Fibroblast of lung (primary cell): ENCODE data around the gene PLCG1. TPM values are rescaled to one million over a fixed set of nuclear protein-coding genes. Genes with fewer than 3 reads are reported as not detected.

Experiments
- DNase-seq, 2 donors: peaks; one replicate each; pipeline versions ENCODE4 v3.0.0 to v3.0.0-alpha.2; 2010; ENCODE audit warnings: low read depth in 2 of 2
- H2AFZ ChIP-seq: 2 replicates; pipeline ENCODE4 v1.5.1; 2012; ENCODE audit warnings: low read length, control low read depth, inconsistent platforms
- H3K27ac ChIP-seq: 2 replicates; pipeline ENCODE4 v1.5.1; 2011; ENCODE audit warnings: low read length, control low read depth; ENCODE audit not compliant: insufficient read depth
- H3K27me3 ChIP-seq: 2 replicates; pipeline ENCODE4 v1.5.1; 2011; ENCODE audit warnings: mild to moderate bottlenecking, low read length; ENCODE audit not compliant: control insufficient read depth, insufficient read depth
- H3K36me3 ChIP-seq: 2 replicates; pipeline ENCODE4 v1.5.1; 2011; ENCODE audit warnings: low read length; ENCODE audit not compliant: control insufficient read depth, insufficient read depth
- H3K4me1 ChIP-seq: 2 replicates; pipeline ENCODE4 v1.5.1; 2011; ENCODE audit warnings: low read length; ENCODE audit not compliant: control insufficient read depth, insufficient read depth; ENCODE audit errors: extremely low read depth
- H3K4me2 ChIP-seq: 2 replicates; pipeline ENCODE4 v1.5.1; 2011; ENCODE audit warnings: low read length, control low read depth; ENCODE audit not compliant: insufficient read depth; ENCODE audit errors: extremely low read depth
- H3K4me3 ChIP-seq, 4 experiments: fragments of 200-600 bp in 1 of 4; sonication (generic) in 1 of 4; replicated peaks in 1 of 4; 2 replicates each; pipeline ENCODE4 v1.5.1; 2011 to 2016; ENCODE audit warnings: low read length in 4 of 4, low read depth in 3 of 4, mild to moderate bottlenecking in 3 of 4, control low read depth in 2 of 4, inconsistent platforms in 1 of 4, mixed read lengths in 1 of 4; ENCODE audit not compliant: insufficient read depth in 1 of 4; ENCODE audit errors: control extremely low read depth in 1 of 4
- H3K79me2 ChIP-seq: 2 replicates; pipeline ENCODE4 v1.5.1; 2012; ENCODE audit warnings: mild to moderate bottlenecking, low read length, inconsistent platforms; ENCODE audit not compliant: control insufficient read depth, insufficient read depth
- H3K9ac ChIP-seq: 2 replicates; pipeline ENCODE4 v1.5.1; 2011; ENCODE audit warnings: mild to moderate bottlenecking, low read length, control low read depth; ENCODE audit not compliant: insufficient read depth
- H3K9me3 ChIP-seq: 2 replicates; pipeline ENCODE4 v1.5.1; 2012; ENCODE audit warnings: low read depth, low read length; ENCODE audit not compliant: control insufficient read depth, insufficient read depth
- H4K20me1 ChIP-seq: 2 replicates; pipeline ENCODE4 v1.5.1; 2011; ENCODE audit warnings: low read length; ENCODE audit not compliant: control insufficient read depth, insufficient read depth; ENCODE audit errors: extremely low read depth
- EZH2 ChIP-seq: IDR thresholded peaks from 2 replicates; pipeline ENCODE4 v1.5.1; 2012; ENCODE audit warnings: low read length, control low read depth, mild to moderate bottlenecking; ENCODE audit errors: missing control alignments
- polyA plus RNA-seq, 2 donors: library from polyadenylated mRNA; depleted of rRNA in 1 of 2; stranded (reverse) in 1 of 2; unstranded in 1 of 2; fragments of >200 nt; gene quantifications; 2 replicates each; pipeline ENCODE4 v1.2.1, GENCODE V29; 2011 to 2012; ENCODE audit warnings: missing spikeins in 1 of 2
- total RNA-seq: library from RNA; depleted of rRNA; stranded (reverse); fragments of >200 nt; gene quantifications from 2 replicates; pipeline ENCODE4 v1.2.1, GENCODE V29; 2014
- TF ChIP-seq, protein P1 (sequence below), 2 donors: IDR thresholded peaks in 1 of 2; conservative IDR thresholded peaks in 1 of 2; 1 replicate in 1 of 2; 2 replicates in 1 of 2; pipeline ENCODE4 v1.5.1; 2011 to 2012; ENCODE audit warnings: low read length in 2 of 2, control low read depth in 1 of 2, inconsistent platforms in 1 of 2, low read depth in 1 of 2, mild to moderate bottlenecking in 1 of 2

The PLCG1 gene
- total and polyA plus RNA-seq, 2 donors (not counting 1 experiment from before 2014, with no cell fraction given) = 24.5 to 86.2 TPM

DNA sequence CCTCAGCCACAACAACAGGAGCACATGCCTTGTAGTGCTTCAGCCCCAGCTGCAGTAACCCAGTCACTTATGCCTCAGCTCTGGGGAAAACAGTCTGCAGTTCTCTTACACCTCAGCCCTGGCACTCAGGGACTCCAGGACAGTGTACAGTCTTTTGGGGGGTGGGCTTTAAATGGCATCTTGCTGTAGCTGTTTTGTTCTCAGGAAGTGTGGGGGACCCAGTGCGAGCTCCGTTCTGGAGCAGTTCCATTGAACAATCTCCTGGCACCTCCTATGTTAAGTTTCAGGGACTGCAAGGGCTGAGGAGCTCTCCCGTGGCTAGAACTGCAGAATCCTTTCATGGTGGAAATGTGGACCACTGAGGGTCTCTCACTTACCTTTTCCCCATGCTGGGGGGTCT, 55.2 kb downstream of the PLCG1 start:
- no peak overlapping the region for H3K4me3 ChIP-seq
- H3K36me3 ChIP-seq = no peaks in the 10 kb centered on the region
- H4K20me1 ChIP-seq = no peaks in the 10 kb centered on the region
- H3K27me3 ChIP-seq = no peaks in the 10 kb centered on the region
- no peak overlapping the region for H2AFZ ChIP-seq
- no peak overlapping the region for H3K27ac ChIP-seq
- H3K9me3 ChIP-seq = no peaks in the 10 kb centered on the region
- TF ChIP-seq, protein P1, sequence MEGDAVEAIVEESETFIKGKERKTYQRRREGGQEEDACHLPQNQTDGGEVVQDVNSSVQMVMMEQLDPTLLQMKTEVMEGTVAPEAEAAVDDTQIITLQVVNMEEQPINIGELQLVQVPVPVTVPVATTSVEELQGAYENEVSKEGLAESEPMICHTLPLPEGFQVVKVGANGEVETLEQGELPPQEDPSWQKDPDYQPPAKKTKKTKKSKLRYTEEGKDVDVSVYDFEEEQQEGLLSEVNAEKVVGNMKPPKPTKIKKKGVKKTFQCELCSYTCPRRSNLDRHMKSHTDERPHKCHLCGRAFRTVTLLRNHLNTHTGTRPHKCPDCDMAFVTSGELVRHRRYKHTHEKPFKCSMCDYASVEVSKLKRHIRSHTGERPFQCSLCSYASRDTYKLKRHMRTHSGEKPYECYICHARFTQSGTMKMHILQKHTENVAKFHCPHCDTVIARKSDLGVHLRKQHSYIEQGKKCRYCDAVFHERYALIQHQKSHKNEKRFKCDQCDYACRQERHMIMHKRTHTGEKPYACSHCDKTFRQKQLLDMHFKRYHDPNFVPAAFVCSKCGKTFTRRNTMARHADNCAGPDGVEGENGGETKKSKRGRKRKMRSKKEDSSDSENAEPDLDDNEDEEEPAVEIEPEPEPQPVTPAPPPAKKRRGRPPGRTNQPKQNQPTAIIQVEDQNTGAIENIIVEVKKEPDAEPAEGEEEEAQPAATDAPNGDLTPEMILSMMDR (conservative IDR thresholded peaks at IDR 0.05 in 1 of 2, IDR thresholded peaks at IDR 0.05 in 1 of 2; ENCODE audit: low read depth in 1 of 2, low read length in 2 of 2) = no peak
- TF ChIP-seq EZH2 = no peak
- no peaks in the 10 kb centered on the region for H3K79me2 ChIP-seq
- DNase-seq = no peak
- no peaks in the 10 kb centered on the region for H3K4me1 ChIP-seq
- H3K9ac ChIP-seq = no peak overlapping the region
- no peak overlapping the region for H3K4me2 ChIP-seq

GRCh38 chr20:41196653-41197225, 59.4 kb downstream of the PLCG1 start:
- Histone ChIP-seq H2AFZ (no peak overlapping the region), H3K4me3 (no peak overlapping the region), H3K27me3 (no peaks in the 10 kb centered on the region), H3K27ac (no peak overlapping the region), H3K9ac (no peak overlapping the region), H3K36me3 (no peaks in the 10 kb centered on the region), H3K79me2 (no peaks in the 10 kb centered on the region), H3K4me2 (no peak overlapping the region), H3K4me1 (no peaks in the 10 kb centered on the region), H4K20me1 (no peaks in the 10 kb centered on the region), H3K9me3 (no peaks in the 10 kb centered on the region)
- TF ChIP-seq, protein P1 (conservative IDR thresholded peaks at IDR 0.05 in 1 of 2, IDR thresholded peaks at IDR 0.05 in 1 of 2; ENCODE audit: low read depth in 1 of 2, low read length in 2 of 2) = no peak
- no peak for TF ChIP-seq EZH2
- DNase-seq = no peak

DNA sequence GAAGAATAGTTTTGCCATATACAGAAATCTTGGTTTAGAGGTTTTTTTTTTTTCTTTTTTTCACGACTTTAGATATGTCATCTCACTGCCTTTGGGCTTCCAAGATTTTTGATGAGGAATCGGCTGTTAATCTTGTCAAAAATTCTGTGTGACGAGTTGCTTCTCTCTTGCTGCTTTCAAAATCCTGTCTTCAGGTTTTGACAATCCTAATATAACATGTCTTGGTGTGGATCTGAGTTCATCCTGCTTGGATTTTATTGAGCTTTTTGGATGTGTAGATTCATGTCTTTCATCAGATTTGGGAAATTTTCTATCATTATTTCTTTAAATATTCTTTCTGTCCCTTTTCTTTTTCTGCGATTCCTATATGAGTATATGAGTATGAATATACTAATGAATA, 61.1 kb downstream of the PLCG1 start:
- DNase-seq = no peak
- no peak overlapping the region for H3K9ac ChIP-seq
- H3K9me3 ChIP-seq = no peaks in the 10 kb centered on the region
- no peaks in the 10 kb centered on the region for H3K4me1 ChIP-seq
- no peak overlapping the region for H2AFZ ChIP-seq
- no peak overlapping the region for H3K4me3 ChIP-seq
- H3K4me2 ChIP-seq = no peak overlapping the region
- H3K36me3 ChIP-seq = peaks cover 2% of the 10 kb centered on the region
- H3K27ac ChIP-seq = no peak overlapping the region
- H4K20me1 ChIP-seq = no peaks in the 10 kb centered on the region
- no peaks in the 10 kb centered on the region for H3K27me3 ChIP-seq
- TF ChIP-seq EZH2 = no peak
- TF ChIP-seq, protein P1 (conservative IDR thresholded peaks at IDR 0.05 in 1 of 2, IDR thresholded peaks at IDR 0.05 in 1 of 2; ENCODE audit: low read depth in 1 of 2, low read length in 2 of 2) = no peak
- no peaks in the 10 kb centered on the region for H3K79me2 ChIP-seq
